Right atrium auricular region (tissue), 2 donors: ENCODE measurements around the gene TCAF1. TPM values are rescaled to one million over a fixed set of nuclear protein-coding genes. Genes with fewer than 3 reads are reported as not detected.

Source experiments
- DNase-seq: peaks from one replicate; pipeline ENCODE4 v3.0.0-alpha.2; 2019; ENCODE audit warnings: low spot score
- H3K27ac ChIP-seq, 2 donors: fragments of 200-600 bp; sonication (generic); 1 replicate in 1 of 2; 2 replicates in 1 of 2; pipeline ENCODE4 v1.5.1; 2016 to 2019
- H3K27me3 ChIP-seq, 2 donors: fragments of 200-600 bp; sonication (generic); one replicate each; pipeline versions ENCODE4 v1.5.1 to v1.6.0; 2017 to 2019
- H3K36me3 ChIP-seq: fragments of 200-600 bp; sonication (generic); one replicate; pipeline ENCODE4 v1.5.1; 2016
- H3K4me1 ChIP-seq, 2 donors: fragments of 200-600 bp; sonication (generic); one replicate each; pipeline versions ENCODE4 v1.5.1 to v1.6.0; 2017 to 2019
- H3K4me3 ChIP-seq, 2 donors: fragments of 200-600 bp; sonication (generic); 1 replicate in 1 of 2; 2 replicates in 1 of 2; pipeline ENCODE4 v1.5.1; 2017 to 2019; ENCODE audit warnings: mild to moderate bottlenecking in 1 of 2, moderate library complexity in 1 of 2
- H3K9me3 ChIP-seq, 2 donors: fragments of 200-600 bp; sonication (generic); one replicate each; pipeline ENCODE4 v1.5.1; 2019
- CTCF ChIP-seq, 2 donors: fragments of 200-600 bp; sonication (generic); IDR thresholded peaks; one replicate each; pipeline ENCODE4 v1.5.1; 2019; ENCODE audit warnings: antibody characterized with exemption in 2 of 2
- total RNA-seq, 2 donors: library from RNA; depleted of rRNA; stranded (reverse); fragments of >200 nt; gene quantifications; one replicate each; pipeline ENCODE4 v1.1.0, GENCODE V29; 2016

TCAF1 gene, protein sequence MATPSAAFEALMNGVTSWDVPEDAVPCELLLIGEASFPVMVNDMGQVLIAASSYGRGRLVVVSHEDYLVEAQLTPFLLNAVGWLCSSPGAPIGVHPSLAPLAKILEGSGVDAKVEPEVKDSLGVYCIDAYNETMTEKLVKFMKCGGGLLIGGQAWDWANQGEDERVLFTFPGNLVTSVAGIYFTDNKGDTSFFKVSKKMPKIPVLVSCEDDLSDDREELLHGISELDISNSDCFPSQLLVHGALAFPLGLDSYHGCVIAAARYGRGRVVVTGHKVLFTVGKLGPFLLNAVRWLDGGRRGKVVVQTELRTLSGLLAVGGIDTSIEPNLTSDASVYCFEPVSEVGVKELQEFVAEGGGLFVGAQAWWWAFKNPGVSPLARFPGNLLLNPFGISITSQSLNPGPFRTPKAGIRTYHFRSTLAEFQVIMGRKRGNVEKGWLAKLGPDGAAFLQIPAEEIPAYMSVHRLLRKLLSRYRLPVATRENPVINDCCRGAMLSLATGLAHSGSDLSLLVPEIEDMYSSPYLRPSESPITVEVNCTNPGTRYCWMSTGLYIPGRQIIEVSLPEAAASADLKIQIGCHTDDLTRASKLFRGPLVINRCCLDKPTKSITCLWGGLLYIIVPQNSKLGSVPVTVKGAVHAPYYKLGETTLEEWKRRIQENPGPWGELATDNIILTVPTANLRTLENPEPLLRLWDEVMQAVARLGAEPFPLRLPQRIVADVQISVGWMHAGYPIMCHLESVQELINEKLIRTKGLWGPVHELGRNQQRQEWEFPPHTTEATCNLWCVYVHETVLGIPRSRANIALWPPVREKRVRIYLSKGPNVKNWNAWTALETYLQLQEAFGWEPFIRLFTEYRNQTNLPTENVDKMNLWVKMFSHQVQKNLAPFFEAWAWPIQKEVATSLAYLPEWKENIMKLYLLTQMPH
- total RNA-seq, result 10 to 100 TPM; 27.9 to 32.1 TPM

GRCh38 chr7:143901668-143902331 lies at the start of gene TCAF1:
Gene TCAF1 (minus strand): TSS chr7:143902176. CDS start chr7:143876608, 25,568 bp downstream.
- no peaks in the 10 kb centered on the region for H3K9me3 ChIP-seq
- H3K27ac ChIP-seq, result peak within 1 kb of the TSS; percentile 89 to 96
- peak within 1 kb of the TSS; percentile 61 to 85 for H3K4me3 ChIP-seq
- no peaks in the 10 kb centered on the region for H3K36me3 ChIP-seq
- peak in 1 of 2 donors; percentile 59 for TF ChIP-seq CTCF (IDR thresholded peaks at IDR 0.05)
- peak; percentile 96 for DNase-seq
- H3K27me3 ChIP-seq, result no peaks in the 10 kb centered on the region
- peaks cover 0 to 34% of the 10 kb centered on the region in 2 donors for H3K4me1 ChIP-seq

DNA sequence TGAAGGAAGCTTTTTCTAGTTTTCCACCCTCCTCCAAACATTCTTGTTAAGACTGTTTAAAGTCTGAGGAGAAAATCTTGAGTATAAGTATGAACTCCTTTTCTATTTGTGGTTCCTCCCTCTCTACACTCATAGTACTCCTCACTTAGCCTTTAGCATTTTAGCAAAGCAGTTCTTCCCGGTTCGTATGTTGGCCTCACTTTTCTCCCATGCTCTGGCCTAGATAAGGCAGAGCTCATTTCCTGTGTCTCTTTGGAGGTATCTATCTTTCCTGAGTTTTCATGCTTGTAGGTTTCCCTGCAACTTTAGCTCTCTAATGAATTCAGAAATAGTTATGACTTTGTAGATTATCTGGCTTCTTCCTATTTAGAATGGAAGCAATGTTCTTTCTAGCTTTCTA lies 46.8 kb upstream of the TCAF1 start:
- H3K36me3 ChIP-seq, result no peaks in the 10 kb centered on the region
- TF ChIP-seq CTCF (IDR thresholded peaks at IDR 0.05), result no peak
- no peak overlapping the region for H3K27ac ChIP-seq
- no peaks in the 10 kb centered on the region for H3K27me3 ChIP-seq
- H3K4me1 ChIP-seq, result no peaks in the 10 kb centered on the region
- H3K9me3 ChIP-seq, result no peaks in the 10 kb centered on the region
- no peak overlapping the region for H3K4me3 ChIP-seq
- no peak for DNase-seq

- Histone ChIP-seq H3K36me3 (no peaks in the 10 kb centered on the region), H3K9me3 (no peaks in the 10 kb centered on the region)
- no peak for TF ChIP-seq CTCF (IDR thresholded peaks at IDR 0.05)
These were observed 45.1 kb upstream of the TCAF1 start for GRCh38 chr7:143947111-143947510.

DNA sequence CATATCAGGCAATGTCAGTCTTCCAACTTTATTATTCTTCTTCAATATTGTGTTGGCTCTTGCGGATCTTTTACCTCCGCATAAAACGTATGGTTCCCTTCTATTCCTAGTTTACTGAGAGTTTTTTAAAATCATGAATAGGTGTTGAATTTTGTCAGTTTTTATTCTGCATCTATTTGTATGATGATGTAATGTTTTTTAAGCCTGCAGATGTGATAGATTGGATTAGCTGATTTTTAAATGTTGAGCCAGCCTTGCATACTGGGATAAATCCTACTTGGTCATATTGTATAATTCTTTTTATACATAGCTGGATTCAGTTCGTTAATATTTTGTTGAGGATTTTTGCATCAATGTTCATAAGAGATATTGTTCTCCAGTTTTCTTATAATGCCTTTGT lies 43.4 kb upstream of the TCAF1 start:
- Histone ChIP-seq H3K36me3 (no peaks in the 10 kb centered on the region), H3K9me3 (no peaks in the 10 kb centered on the region), H3K27ac (no peak overlapping the region), H3K4me1 (no peaks in the 10 kb centered on the region), H3K4me3 (no peak overlapping the region), H3K27me3 (no peaks in the 10 kb centered on the region)
- no peak for TF ChIP-seq CTCF (IDR thresholded peaks at IDR 0.05)
- no peak for DNase-seq

More at GRCh38 chr7:143947111-143947510, 45.1 kb upstream of the TCAF1 start:
- Histone ChIP-seq H3K27me3 (no peaks in the 10 kb centered on the region), H3K4me3 (no peak overlapping the region), H3K27ac (no peak overlapping the region), H3K4me1 (no peaks in the 10 kb centered on the region)
- no peak for DNase-seq

- Histone ChIP-seq H3K36me3 (no peaks in the 10 kb centered on the region), H3K27ac (no peak overlapping the region), H3K9me3 (no peaks in the 10 kb centered on the region), H3K4me1 (no peaks in the 10 kb centered on the region), H3K4me3 (no peak overlapping the region), H3K27me3 (no peaks in the 10 kb centered on the region)
- no peak for TF ChIP-seq CTCF (IDR thresholded peaks at IDR 0.05)
- DNase-seq, result no peak
These were observed 36.6 kb upstream of the TCAF1 start for GRCh38 chr7:143938379-143939243.
